NCI-H748 (cell line): ENCODE measurements around the gene ANKS1A.
"Not testable (repeated sequence)": the region's sequence is repeated elsewhere in the genome, so short reads cannot be mapped to it uniquely, and the experiment has no call there.

Experiments
- DNase-seq: peaks from one replicate; lab custom pipeline; 2025; ENCODE audit not compliant: unreplicated experiment; lab: John Stamatoyannopoulos, UW

ANKS1A gene

DNA sequence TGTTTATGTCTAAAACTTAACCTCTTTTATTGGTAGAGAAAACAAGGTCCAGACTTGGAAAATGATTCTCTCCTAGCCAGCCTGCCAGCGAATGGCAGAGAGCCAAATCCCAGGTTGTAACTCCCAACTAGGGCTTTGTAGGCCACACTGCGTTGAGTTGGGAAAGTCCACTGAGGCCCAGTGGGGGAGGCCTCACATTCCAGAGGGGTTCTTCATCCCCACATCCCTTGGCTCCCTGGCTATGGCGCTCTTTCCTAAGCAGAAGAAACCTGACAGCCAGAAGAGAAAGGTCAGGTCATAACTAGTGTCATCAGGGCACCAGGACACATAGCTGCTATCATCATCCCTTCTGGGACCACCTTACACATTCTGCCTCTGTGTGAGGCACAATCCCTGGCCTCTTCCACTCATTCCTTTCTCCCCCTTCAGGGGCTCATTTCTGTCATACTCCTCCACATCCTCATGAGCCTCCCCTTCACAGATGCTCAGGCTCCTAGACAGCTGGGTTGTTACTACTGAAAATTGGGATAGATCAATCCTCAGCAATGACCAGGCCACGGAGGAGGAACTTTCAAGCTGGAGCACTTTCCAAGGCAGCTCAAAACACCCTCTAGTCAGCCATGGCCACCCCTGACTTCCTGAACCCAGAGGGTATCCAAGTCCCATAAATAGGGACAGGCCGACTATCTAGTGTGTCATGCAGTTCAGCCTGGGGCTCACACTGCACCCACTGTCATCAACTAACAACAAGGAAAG lies 203.5 kb downstream of the ANKS1A start:
- no peak for DNase-seq

DNA sequence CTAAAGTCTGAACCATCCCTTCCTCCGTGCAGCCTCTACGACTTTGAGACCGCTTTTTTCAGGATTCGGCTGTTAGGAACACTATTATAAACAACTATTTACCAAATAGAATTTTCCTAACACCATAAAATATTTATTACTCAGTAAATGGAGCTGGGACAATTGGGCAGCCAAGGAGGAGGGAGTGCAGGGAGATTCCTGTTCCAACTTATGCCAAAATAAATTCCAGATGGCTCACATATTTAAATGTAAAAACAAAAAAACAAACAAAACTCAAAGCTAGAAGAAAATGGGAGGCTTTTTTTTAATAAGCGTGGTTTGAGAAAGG lies 204.0 kb downstream of the ANKS1A start:
- DNase-seq: no peak

DNA sequence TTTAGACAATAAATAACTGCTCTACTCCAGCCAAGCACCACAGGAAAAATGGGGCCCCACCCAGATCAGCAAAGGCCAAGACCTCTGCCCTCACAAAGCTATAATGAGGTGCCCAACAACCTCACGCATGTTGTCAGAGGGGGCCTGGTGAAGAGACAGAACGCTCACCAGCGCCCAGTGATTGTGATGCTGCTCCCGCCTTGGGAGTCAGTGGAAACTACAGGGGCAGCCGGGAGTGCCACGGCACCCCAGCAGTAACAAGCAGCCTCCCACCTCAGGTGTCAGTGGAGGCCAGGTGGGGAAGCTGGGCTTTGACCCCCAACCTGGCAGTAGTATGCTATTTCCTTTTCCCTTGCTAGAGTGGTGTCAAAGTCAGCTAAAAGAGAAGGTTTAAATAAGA lies 204.7 kb downstream of the ANKS1A start:
- no peak for DNase-seq

- DNase-seq: no peak
These were observed 205.1 kb downstream of the ANKS1A start for GRCh38 chr6:35094183-35094582.

GRCh38 chr6:35096129-35096862 lies 207.2 kb downstream of the ANKS1A start:
- DNase-seq: peak; percentile 47

DNA sequence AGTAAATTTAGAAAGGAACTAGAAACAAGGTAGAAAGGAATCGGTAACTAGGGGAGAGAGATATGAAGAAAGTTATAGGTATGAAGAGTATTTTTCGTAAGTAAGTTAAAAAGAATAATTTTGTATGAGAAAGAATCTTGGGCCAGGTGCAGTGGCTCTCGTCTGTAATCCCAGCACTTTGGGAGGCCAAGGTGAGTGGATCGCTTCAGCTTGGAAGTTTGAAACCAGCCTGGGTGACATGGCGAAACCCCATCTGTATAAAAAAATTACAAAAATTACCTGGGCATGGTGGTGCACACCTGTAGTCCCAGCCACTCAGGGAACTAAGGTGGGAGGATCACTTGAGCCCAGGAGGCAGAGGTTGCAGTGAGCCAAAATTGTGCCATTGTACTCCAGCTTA lies 210.1 kb downstream of the ANKS1A start:
- DNase-seq: no peak

DNA sequence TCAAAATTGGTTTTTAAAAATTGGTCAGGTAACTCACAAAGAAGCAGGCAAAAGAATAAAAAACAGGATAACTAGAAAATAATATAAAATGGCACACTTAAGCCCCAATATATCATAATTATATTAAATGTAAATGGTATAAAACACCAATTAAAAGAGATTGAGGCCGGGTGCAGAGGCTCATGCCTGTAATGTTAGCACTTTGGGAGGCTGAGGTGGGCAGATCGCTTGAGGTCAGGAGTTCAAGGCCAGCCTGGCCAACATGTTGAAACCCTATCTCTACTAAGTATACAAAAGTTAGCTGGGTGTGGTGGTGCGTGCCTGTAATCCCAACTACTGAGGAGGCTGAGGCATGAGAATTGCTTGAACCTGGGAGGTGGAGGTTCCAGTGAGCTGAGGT lies 216.0 kb downstream of the ANKS1A start:
- no peak for DNase-seq

DNA sequence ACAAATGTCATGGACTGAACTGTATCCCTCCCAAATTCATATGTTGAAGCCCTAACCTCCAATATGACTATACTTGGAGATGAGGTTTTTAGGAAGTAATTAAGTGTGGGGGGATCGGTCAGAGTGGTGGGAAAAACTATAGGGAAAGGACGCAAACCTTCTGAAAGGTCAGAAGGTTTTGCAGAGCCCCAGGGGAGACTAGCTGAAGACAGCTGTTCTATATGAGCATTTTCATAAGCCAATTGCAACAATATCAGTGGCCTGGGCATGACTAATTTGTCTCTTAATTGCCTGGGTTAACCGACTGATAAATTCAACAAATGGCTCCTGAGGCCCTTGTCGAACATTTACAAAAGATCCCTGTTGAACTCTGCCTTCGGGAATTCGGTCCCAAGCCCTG lies 217.0 kb downstream of the ANKS1A start:
- DNase-seq: not testable (repeated sequence)

DNA sequence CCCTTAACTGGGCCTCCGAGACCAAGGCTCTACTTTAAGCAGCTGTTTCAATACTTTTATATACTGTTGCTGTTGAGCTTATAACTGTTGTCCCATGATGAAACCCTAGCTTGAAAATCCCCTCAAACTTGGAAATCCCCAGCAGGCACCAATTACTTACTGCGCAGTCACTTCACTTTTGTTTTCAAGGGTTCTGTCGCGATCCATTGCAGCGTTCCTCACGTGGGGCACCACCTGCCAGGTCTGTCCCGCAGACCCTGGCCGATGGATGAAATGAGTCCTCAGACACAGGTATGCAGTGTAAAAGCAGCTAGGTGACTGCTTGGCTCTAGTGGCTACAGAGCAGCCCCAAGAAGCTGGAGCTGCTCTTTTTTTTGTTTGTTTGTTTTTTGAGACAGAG lies 218.2 kb downstream of the ANKS1A start:
- not testable (repeated sequence) for DNase-seq

- DNase-seq: peak; percentile 92
These were observed 218.7 kb downstream of the ANKS1A start for GRCh38 chr6:35107761-35108160.

GRCh38 chr6:35108309-35108885 lies 219.3 kb downstream of the ANKS1A start:
- no peak for DNase-seq

DNA sequence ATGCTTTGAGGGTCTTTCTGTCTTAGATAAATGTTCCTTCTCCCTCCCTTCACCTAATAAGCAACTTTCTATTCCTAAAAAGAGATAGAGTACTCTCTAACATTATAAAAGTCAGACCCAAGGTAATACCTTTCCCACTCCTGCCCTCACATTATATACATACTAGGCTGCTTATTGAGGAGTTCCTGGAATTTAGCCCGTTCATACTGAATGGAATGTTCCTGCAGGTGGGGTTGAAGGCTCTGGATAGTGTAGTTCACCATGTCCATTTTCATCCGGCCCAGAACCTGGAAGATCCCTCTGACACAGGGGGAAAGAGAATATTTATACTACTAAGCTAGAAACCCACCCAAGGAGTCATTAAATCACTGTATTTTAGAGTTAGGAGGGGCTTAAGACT lies 231.7 kb downstream of the ANKS1A start:
- no peak for DNase-seq

DNA sequence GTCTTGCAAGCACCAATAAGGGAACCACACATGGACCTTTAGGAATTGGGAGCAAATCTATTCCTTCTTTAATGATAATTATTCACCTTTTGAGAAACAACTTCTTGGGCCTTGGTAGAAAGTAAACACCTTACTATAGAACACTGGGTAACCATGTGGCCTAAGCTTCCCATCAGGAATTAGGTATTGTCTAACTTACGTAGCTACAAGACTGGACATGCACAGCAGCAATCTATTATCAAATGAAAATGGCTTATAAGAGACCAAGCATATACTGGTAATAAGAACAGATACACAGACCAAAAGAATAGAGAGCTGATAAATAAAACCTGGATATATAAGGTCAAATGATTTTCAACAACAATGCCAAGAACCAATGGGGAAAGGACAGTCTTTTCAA lies 235.3 kb downstream of the ANKS1A start:
- no peak for DNase-seq

GRCh38 chr6:35128042-35128441 lies 239.0 kb downstream of the ANKS1A start:
- DNase-seq: no peak

GRCh38 chr6:35128496-35128895 lies 239.4 kb downstream of the ANKS1A start:
- no peak for DNase-seq

- no peak for DNase-seq
These were observed 247.1 kb downstream of the ANKS1A start for GRCh38 chr6:35136185-35136584.

GRCh38 chr6:35138191-35138590 lies 249.1 kb downstream of the ANKS1A start:
- DNase-seq: not testable (repeated sequence)

DNA sequence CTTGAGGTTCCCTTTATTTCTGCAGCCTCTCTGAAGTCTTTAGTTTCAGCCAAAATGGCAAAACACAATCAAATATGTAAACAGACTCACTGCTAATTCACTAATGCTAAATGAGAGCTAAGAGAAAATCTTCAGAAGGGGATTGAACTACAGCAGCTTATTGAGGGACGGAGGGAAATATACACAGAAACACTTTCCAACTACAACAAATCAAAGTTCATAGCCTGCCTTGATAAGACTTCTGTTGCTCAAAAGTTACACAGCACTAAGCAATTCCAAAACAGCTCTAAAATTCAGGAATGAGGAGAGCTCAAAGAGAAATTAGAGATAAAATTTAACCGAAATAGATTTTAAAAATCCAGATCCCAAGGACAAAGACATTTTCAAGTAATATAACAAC lies 250.4 kb downstream of the ANKS1A start:
- no peak for DNase-seq

- DNase-seq: peak; percentile 75
These were observed 251.0 kb downstream of the ANKS1A start for GRCh38 chr6:35139924-35140638.

DNA sequence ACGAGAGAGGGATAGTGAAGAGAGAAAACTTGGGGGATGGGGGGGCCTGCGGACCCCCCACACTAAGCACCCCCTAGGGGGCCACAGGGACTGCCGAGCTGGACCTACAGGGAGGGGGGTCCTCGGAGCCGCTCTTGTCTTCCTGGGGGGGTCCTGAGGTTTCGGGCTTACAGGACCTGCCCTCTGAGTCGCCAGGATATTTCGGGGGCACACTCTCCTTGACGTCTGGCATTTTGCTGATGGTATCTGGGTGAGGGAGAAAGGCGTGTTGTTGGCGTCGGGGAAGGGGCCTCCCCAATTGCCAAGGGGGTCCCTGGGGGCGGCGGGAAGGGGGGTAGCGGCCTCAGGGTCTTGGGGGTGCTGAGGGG lies 251.6 kb downstream of the ANKS1A start:
- no peak for DNase-seq
